ENCODE data around the gene ELMO3. TPM values are rescaled to one million over a fixed set of nuclear protein-coding genes. Genes with fewer than 3 reads are reported as not detected.
A peak's percentile ranks its signal among the peaks of the same experiment; 100 is the strongest.

Gene ELMO3
- polyA plus RNA-seq, 6 donors from 2014 or later: 0.14 to 0.48 (median 0.39) TPM; not detected in 1

GRCh38 chr16:67157892-67158635 lies 40.9 kb upstream of the ELMO3 start:
- peaks cover 33 to 67% (median 66%) of the 10 kb centered on the region in 3 donors for H3K4me1 Mint-ChIP-seq
- no peak for DNase-seq
- peak overlapping the region; percentile 82 to 97 (median 92) for H3K4me3 Mint-ChIP-seq
- H3K27me3 Mint-ChIP-seq: peaks cover 8 to 28% (median 9%) of the 10 kb centered on the region in 3 donors
- peak overlapping the region; percentile 89 to 98 (median 98) for H3K27ac Mint-ChIP-seq
- no peak for ATAC-seq (ENCODE audit: low read depth in 2 of 2)
- H3K36me3 Mint-ChIP-seq: no peaks in the 10 kb centered on the region
- H3K9me3 Mint-ChIP-seq: peaks cover 0 to 2% (median 0%) of the 10 kb centered on the region in 7 donors

- Mint-ChIP-seq H3K27me3 (peaks cover 9 to 24% (median 11%) of the 10 kb centered on the region in 3 donors), H3K4me3 (peak overlapping the region; percentile 82 to 97 (median 92)), H3K9me3 (peaks cover 0 to 2% (median 0%) of the 10 kb centered on the region in 7 donors), H3K27ac (peak overlapping the region; percentile 89 to 98 (median 98)), H3K4me1 (peaks cover 30 to 66% (median 64%) of the 10 kb centered on the region in 3 donors), H3K36me3 (no peaks in the 10 kb centered on the region)
- ATAC-seq (ENCODE audit: low read depth in 2 of 2) (peak; percentile 58 to 59), DNase-seq (peak; percentile 84)
Observed at GRCh38 chr16:67158637-67159600, 40.0 kb upstream of the ELMO3 start.

GRCh38 chr16:67161595-67162058 lies 37.3 kb upstream of the ELMO3 start:
- Mint-ChIP-seq H3K27ac (peak overlapping the region in 3 of 6 donors; percentile 44 to 78 (median 47)), H3K27me3 (peaks cover 12 to 37% (median 29%) of the 10 kb centered on the region in 3 donors), H3K9me3 (peaks cover 0 to 2% (median 0%) of the 10 kb centered on the region in 7 donors), H3K4me3 (peak overlapping the region in 5 of 8 donors; percentile 48 to 82 (median 78)), H3K36me3 (no peaks in the 10 kb centered on the region), H3K4me1 (peaks cover 30 to 67% (median 64%) of the 10 kb centered on the region in 3 donors)
- no peak for ATAC-seq (ENCODE audit: low read depth in 2 of 2)
- DNase-seq: no peak

DNA sequence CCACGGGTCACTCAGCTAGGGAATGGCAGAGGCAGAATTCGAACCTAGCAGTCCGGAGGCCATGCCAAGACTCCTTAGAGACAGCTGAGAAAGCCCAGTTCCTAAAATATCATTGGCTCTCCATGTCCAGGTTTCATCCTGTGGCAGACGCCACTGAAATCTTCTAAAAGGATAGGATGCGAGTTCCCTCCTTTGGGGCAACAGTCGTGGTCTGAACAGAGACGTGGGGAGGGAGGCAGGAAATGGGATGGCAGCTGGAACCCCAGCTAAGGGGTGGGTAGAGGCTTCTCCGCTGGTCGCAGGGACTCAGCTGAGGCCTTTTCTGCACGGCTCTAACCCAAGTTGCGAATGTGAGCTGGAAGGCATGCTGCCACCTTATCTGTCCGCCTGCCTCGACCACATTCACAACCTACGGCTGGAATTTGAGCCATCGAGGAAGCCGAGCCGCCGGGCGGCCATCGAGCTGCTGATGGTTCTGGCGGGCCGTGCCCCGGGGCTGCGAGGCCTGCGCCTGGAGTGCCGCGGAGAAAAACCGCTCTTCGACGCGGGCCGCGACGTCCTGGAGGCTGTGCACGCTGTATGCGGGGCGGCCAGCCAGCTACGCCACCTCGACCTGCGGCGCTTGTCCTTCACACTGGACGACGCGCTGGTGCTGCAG lies 36.3 kb upstream of the ELMO3 start:
- DNase-seq (no peak), ATAC-seq (ENCODE audit: low read depth in 2 of 2) (no peak)
- Mint-ChIP-seq H3K36me3 (no peaks in the 10 kb centered on the region), H3K4me3 (peak overlapping the region; percentile 15 to 83 (median 77)), H3K4me1 (peaks cover 29 to 64% (median 56%) of the 10 kb centered on the region in 3 donors), H3K9me3 (peaks cover 0 to 2% (median 0%) of the 10 kb centered on the region in 7 donors), H3K27ac (peak overlapping the region in 2 of 6 donors; percentile 78 to 80), H3K27me3 (peaks cover 12 to 47% (median 39%) of the 10 kb centered on the region in 3 donors)

GRCh38 chr16:67163164-67163998 lies 35.5 kb upstream of the ELMO3 start:
- peaks cover 0 to 5% of the 10 kb centered on the region in 2 donors for H3K36me3 Mint-ChIP-seq
- peaks cover 29 to 56% (median 48%) of the 10 kb centered on the region in 3 donors for H3K4me1 Mint-ChIP-seq
- H3K27ac Mint-ChIP-seq: peak overlapping the region in 2 of 6 donors; percentile 56 to 66
- H3K9me3 Mint-ChIP-seq: peaks cover 0 to 2% (median 0%) of the 10 kb centered on the region in 7 donors
- peaks cover 20 to 55% (median 47%) of the 10 kb centered on the region in 3 donors for H3K27me3 Mint-ChIP-seq
- peak overlapping the region; percentile 60 to 81 (median 70) for H3K4me3 Mint-ChIP-seq
- DNase-seq (no peak), ATAC-seq (ENCODE audit: low read depth in 2 of 2) (no peak)

DNA sequence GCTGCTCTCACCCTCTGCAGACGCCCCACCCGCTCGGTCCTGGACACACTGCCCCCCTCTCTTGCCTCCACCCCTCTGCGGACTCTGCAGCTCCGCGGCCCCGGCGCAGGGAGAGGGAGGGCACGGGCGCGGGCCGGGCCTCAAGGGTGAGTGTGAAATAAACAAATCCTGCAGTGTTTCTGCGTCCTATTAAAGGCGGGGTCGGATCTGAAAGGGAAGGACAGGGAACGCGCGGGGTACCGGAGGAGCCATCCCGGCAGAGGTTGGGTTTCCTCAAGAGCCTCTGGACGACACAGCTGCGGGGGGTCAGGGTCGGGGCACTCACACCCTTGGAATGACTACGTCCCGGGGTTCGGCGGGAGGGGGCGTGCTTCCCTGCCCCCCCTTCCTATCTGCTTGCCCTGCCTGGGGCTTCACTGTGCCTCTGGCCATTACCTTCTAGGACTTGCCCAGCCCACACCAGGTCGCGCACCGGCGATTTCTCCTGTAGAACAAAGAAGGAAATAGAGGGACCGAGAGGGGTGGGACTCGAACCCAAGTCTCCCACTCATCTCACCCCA lies 34.9 kb upstream of the ELMO3 start:
- H3K4me1 Mint-ChIP-seq: peaks cover 26 to 49% (median 42%) of the 10 kb centered on the region in 3 donors
- peaks cover 0 to 5% of the 10 kb centered on the region in 2 donors for H3K36me3 Mint-ChIP-seq
- peaks cover 0 to 2% (median 0%) of the 10 kb centered on the region in 7 donors for H3K9me3 Mint-ChIP-seq
- no peak for DNase-seq
- ATAC-seq (ENCODE audit: low read depth in 2 of 2): no peak
- H3K27me3 Mint-ChIP-seq: peaks cover 22 to 62% (median 53%) of the 10 kb centered on the region in 3 donors
- H3K4me3 Mint-ChIP-seq: peak overlapping the region in 7 of 8 donors; percentile 51 to 79 (median 69)
- peak overlapping the region in 1 of 6 donors; percentile 56 for H3K27ac Mint-ChIP-seq

DNA sequence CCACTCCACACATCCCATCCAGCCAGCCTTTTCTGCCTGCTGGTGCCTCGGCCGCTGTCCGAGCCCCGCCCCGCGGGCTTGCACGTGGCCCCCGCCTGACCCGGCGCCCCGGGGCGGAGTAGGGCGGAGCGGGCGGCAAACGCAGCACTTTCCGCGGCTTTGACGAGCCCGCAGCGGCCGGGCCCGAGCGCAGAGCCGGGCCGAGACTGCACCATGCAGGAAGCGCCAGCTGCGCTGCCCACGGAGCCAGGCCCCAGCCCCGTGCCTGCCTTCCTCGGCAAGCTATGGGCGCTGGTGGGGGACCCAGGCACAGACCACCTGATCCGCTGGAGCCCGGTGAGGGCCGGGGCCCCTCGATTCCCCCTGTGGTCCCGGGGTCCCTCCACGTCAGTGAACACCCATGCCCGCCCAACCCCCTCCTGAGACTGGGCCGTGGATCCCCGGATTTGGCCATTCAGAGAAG lies 34.3 kb upstream of the ELMO3 start, which contains the start of gene HSF4:
Gene HSF4, plus strand, starts transcription at position 147 of the 463 bp plus-strand sequence. Its CDS starts 67 bp downstream, at position 214.
- ATAC-seq (ENCODE audit: low read depth in 2 of 2): no peak
- Mint-ChIP-seq H3K36me3 (peaks cover 0 to 5% of the 10 kb centered on the region in 2 donors), H3K4me3 (peak within 1 kb of the TSS; percentile 68 to 81 (median 74)), H3K27me3 (peaks cover 28 to 67% (median 57%) of the 10 kb centered on the region in 3 donors), H3K27ac (peak within 1 kb of the TSS in 2 of 6 donors; percentile 66 to 76), H3K4me1 (peaks cover 26 to 50% (median 43%) of the 10 kb centered on the region in 3 donors), H3K9me3 (peaks cover 0 to 2% (median 0%) of the 10 kb centered on the region in 7 donors)
- DNase-seq: no peak

DNA sequence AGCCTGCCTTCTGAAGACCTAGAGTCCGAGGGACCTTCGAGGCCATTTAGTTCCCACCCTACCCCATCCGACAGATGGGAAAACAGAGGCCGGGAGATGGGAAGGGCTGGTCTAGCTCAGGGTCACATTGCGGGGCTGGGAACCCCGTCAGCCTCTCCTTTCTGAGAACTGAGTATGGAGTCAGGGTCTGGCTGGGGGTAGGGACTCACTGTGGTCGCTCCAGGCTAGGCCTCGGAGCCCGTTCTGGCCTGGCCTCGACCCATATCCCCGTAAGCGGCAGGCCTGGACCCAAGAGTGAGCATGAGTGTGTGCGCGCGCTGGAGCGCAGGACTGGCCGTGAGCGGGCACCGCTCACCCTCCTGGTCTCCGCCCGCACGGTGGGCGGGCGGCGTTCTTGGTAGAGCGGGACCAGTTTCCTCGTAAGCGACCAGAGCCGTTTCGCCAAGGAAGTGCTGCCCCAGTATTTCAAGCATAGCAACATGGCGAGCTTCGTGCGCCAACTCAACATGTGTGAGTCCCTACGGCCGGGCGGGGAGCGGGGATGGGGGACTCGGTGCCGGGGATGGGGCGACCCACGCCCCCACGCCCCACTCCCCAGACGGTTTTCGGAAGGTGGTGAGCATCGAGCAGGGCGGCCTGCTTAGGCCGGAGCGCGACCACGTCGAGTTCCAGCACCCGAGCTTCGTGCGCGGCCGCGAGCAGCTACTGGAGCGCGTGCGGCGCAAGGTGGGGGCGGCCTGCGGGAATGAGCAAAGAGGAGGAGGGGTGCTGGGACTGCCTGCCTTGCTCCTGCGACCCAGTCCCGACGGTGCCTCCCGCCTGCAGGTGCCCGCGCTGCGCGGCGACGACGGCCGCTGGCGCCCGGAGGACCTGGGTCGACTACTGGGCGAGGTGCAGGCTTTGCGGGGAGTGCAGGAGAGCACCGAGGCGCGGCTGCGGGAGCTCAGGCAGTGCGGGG lies 33.5 kb upstream of the ELMO3 start:
- H3K36me3 Mint-ChIP-seq: peaks cover 0 to 5% of the 10 kb centered on the region in 2 donors
- H3K27me3 Mint-ChIP-seq: peaks cover 34 to 75% (median 65%) of the 10 kb centered on the region in 3 donors
- H3K27ac Mint-ChIP-seq: peak overlapping the region in 1 of 6 donors; percentile 76
- ATAC-seq (ENCODE audit: low read depth in 2 of 2): no peak
- peaks cover 0 to 2% (median 0%) of the 10 kb centered on the region in 7 donors for H3K9me3 Mint-ChIP-seq
- no peak for DNase-seq
- H3K4me1 Mint-ChIP-seq: peaks cover 32 to 52% (median 44%) of the 10 kb centered on the region in 3 donors
- peak overlapping the region in 7 of 8 donors; percentile 16 to 81 (median 68) for H3K4me3 Mint-ChIP-seq

DNA sequence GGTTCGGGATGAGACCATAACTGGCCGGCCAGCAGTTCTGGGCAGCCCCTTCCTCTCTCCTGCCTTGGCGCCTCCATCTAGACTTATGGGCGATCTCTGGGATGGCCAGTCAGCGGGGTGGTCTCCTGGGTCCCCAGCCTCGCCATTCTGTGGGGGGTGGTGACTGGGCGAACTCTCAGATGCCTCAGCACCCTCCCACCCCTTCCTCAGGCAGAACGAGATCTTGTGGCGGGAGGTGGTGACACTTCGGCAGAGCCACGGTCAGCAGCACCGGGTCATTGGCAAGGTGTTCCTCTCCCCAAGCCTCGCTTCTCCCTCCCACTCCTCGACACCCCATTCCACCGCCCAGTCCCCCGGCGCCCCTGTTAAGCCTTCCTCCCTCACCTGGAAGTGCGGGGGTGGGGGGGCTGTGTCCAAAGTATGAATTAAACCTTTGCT lies 32.8 kb upstream of the ELMO3 start:
- H3K4me1 Mint-ChIP-seq: peaks cover 36 to 45% (median 36%) of the 10 kb centered on the region in 3 donors
- no peaks in the 10 kb centered on the region for H3K9me3 Mint-ChIP-seq
- peaks cover 0 to 8% of the 10 kb centered on the region in 2 donors for H3K36me3 Mint-ChIP-seq
- no peak for DNase-seq
- H3K27me3 Mint-ChIP-seq: peaks cover 35 to 76% (median 71%) of the 10 kb centered on the region in 3 donors
- peak overlapping the region in 2 of 6 donors; percentile 34 to 67 for H3K27ac Mint-ChIP-seq
- peak overlapping the region in 3 of 8 donors; percentile 25 to 50 (median 43) for H3K4me3 Mint-ChIP-seq
- ATAC-seq (ENCODE audit: low read depth in 2 of 2): no peak

DNA sequence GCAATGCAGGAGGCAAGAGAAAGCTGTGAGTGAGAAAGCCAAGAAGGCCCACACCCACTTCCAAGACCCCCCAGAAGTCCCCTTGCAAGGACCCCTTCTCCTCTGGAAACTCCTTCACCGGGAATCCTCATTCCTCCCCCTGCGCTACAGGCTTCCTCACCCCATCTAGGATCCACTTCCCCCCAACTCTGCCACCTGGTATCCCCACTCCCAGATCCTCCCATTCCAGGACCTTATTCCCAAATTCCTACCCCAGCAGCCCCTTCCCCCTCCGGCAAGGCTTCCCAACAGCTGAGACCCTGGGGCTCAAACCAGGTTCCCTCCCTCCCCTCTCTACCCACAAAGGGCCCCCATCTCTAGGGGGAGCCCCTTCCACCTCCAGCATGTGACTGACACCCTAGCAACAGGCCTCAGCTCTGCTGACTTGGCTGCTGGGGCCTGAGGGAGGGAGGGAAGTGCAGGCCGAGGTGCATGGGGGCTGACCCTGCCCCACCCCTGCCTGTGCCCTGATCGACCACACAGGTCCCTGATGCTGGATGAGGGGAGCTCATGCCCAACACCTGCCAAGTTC lies 32.2 kb upstream of the ELMO3 start:
- DNase-seq (no peak), ATAC-seq (ENCODE audit: low read depth in 2 of 2) (no peak)
- peak overlapping the region in 3 of 8 donors; percentile 31 to 50 (median 43) for H3K4me3 Mint-ChIP-seq
- peaks cover 0 to 1% (median 0%) of the 10 kb centered on the region in 7 donors for H3K9me3 Mint-ChIP-seq
- peaks cover 0 to 14% of the 10 kb centered on the region in 2 donors for H3K36me3 Mint-ChIP-seq
- H3K27ac Mint-ChIP-seq: peak overlapping the region in 2 of 6 donors; percentile 34 to 67
- H3K4me1 Mint-ChIP-seq: peaks cover 34 to 44% (median 40%) of the 10 kb centered on the region in 3 donors
- peaks cover 40 to 78% (median 76%) of the 10 kb centered on the region in 3 donors for H3K27me3 Mint-ChIP-seq
